ENCODE data around the gene CACNA1S.

DNA sequence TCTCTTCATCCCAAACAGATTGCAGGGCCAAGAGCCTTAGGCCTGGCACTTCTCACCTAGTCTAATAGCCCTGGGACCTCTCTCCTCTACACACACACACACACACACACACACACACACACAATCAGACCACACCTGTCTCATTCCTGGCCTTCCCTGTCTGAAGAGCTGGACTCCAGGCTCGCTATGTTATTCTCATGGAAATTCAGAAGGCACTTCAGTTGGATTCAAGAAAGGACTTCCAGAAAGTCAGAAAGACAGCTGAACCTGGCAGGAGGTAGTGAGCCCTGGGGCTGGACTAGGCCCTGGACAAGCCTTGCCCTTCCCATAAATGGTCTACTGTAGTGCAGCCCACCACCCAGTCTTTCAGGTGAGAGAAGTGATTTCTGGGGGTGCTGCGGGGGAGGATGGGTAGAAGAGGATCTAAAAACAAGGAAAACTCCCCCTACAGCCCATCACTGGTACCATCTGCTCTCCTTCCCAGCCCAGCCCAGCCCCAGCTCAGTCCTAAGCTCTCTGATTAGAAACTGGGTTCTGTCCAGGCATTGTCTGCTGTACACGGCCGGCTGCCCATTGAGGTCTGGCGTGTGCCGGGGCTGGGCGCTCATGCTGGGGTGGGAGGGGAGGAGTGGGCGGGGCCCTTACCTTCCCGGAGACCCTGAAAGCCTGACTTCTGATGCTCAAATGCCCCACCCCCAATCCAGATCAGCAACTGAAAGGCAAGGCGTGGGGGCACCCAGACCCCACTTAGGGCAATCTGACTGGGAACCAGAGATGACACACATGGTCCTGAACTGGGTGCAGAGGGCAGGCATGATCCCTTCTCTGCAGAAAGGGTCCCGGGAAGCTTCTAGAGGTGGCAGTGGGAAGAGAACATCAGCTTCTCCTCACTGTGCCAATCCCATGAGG lies 91.3 kb downstream of the CACNA1S start:
- no peak for TF ChIP-seq POLR2AphosphoS5 (IDR thresholded peaks at IDR 0.05)
- TF ChIP-seq, protein P1, sequence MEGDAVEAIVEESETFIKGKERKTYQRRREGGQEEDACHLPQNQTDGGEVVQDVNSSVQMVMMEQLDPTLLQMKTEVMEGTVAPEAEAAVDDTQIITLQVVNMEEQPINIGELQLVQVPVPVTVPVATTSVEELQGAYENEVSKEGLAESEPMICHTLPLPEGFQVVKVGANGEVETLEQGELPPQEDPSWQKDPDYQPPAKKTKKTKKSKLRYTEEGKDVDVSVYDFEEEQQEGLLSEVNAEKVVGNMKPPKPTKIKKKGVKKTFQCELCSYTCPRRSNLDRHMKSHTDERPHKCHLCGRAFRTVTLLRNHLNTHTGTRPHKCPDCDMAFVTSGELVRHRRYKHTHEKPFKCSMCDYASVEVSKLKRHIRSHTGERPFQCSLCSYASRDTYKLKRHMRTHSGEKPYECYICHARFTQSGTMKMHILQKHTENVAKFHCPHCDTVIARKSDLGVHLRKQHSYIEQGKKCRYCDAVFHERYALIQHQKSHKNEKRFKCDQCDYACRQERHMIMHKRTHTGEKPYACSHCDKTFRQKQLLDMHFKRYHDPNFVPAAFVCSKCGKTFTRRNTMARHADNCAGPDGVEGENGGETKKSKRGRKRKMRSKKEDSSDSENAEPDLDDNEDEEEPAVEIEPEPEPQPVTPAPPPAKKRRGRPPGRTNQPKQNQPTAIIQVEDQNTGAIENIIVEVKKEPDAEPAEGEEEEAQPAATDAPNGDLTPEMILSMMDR (IDR thresholded peaks at IDR 0.05) = peak in 1 of 7 experiments; percentile 24
